GM23248 (cell line): ENCODE measurements around the gene NEBL. TPM values are rescaled to one million over a fixed set of nuclear protein-coding genes. Genes with fewer than 3 reads are reported as not detected.

ENCODE experiments used
- DNase-seq: peaks from one replicate; pipeline ENCODE4 v3.0.0-alpha.2; 2015
- H2AFZ ChIP-seq: fragments of 200-600 bp; sonication (generic); 2 replicates; pipeline ENCODE4 v1.6.1; 2016; ENCODE audit warnings: antibody characterized with exemption
- H3F3A ChIP-seq: fragments of 200-600 bp; sonication (generic); 2 replicates; pipeline ENCODE4 v1.6.1; 2016; ENCODE audit warnings: mild to moderate bottlenecking, antibody characterized with exemption, mixed run types; ENCODE audit not compliant: insufficient read depth
- H3K27ac ChIP-seq: fragments of 200-600 bp; sonication (generic); 2 replicates; pipeline ENCODE4 v1.5.1; 2016; ENCODE audit warnings: mild to moderate bottlenecking
- H3K27me3 ChIP-seq: fragments of 200-600 bp; sonication (generic); replicated peaks from 2 replicates; pipeline ENCODE4 v1.6.1; 2016; ENCODE audit warnings: mild to moderate bottlenecking; ENCODE audit not compliant: insufficient read depth
- H3K36me3 ChIP-seq: fragments of 200-600 bp; sonication (generic); 2 replicates; pipeline ENCODE4 v1.6.1; 2016; ENCODE audit warnings: low read depth, mild to moderate bottlenecking
- H3K4me1 ChIP-seq: fragments of 200-600 bp; sonication (generic); 2 replicates; pipeline ENCODE4 v1.6.1; 2016; ENCODE audit warnings: mild to moderate bottlenecking; ENCODE audit not compliant: insufficient read depth
- H3K4me2 ChIP-seq: fragments of 200-600 bp; sonication (generic); one replicate; pipeline ENCODE4 v1.6.1; 2016; ENCODE audit warnings: mild to moderate bottlenecking; ENCODE audit not compliant: unreplicated experiment
- H3K4me3 ChIP-seq: fragments of 200-600 bp; sonication (generic); 2 replicates; pipeline ENCODE4 v1.5.1; 2016; ENCODE audit warnings: mild to moderate bottlenecking
- H3K79me2 ChIP-seq: fragments of 200-600 bp; sonication (generic); 2 replicates; pipeline ENCODE4 v1.6.1; 2016; ENCODE audit warnings: mild to moderate bottlenecking; ENCODE audit not compliant: insufficient read depth
- H3K9ac ChIP-seq: fragments of 200-600 bp; sonication (generic); 2 replicates; pipeline ENCODE4 v1.6.1; 2016; ENCODE audit warnings: mild to moderate bottlenecking
- H3K9me2 ChIP-seq: fragments of 200-600 bp; sonication (generic); 2 replicates; pipeline ENCODE4 v1.6.1; 2016; ENCODE audit warnings: mixed run types, mild to moderate bottlenecking, moderate library complexity; ENCODE audit not compliant: insufficient read depth
- H3K9me3 ChIP-seq: fragments of 200-600 bp; sonication (generic); one replicate; pipeline ENCODE4 v1.6.1; 2017; ENCODE audit warnings: low read depth
- H4K20me1 ChIP-seq: fragments of 200-600 bp; sonication (generic); 2 replicates; pipeline ENCODE4 v1.6.0; 2016; ENCODE audit not compliant: insufficient read depth
- EZH2 ChIP-seq: fragments of 200-600 bp; sonication (generic); IDR thresholded peaks from 2 replicates; pipeline ENCODE4 v1.6.1; 2018; ENCODE audit warnings: antibody characterized with exemption, mild to moderate bottlenecking; ENCODE audit not compliant: insufficient read depth, poor library complexity, severe bottlenecking
- EZH2phosphoT487 ChIP-seq: fragments of 200-600 bp; sonication (generic); IDR thresholded peaks from 2 replicates; pipeline ENCODE4 v1.6.1; 2018; ENCODE audit warnings: antibody characterized with exemption, moderate library complexity, mild to moderate bottlenecking, low read depth; ENCODE audit not compliant: insufficient read depth
- WGBS, 2 experiments: methylation state at CpG; one replicate each; pipeline ENCODE4 v1.1.6; 2015 to 2017; ENCODE audit warnings: low lambda C conversion rate in 2 of 2, low coverage in 1 of 2; ENCODE audit errors: missing lambda C conversion rate in 2 of 2; 5-methylcytosine and 5-hydroxymethylcytosine counted together
- in situ Hi-C: fragments of 300-500 bp; cut with MboI; formaldehyde crosslinking; loops from 2 replicates; pipeline ENCODE4 v1.15.0; 2020
- polyA plus RNA-seq: library from polyadenylated mRNA; unstranded; fragments of >200 nt; fragmentation: Nextera tagmentation; extraction: Ambion mirVana; gene quantifications from 2 replicates; pipeline ENCODE4 v1.2.1, GENCODE V29; 2016
- total RNA-seq: library from RNA; depleted of rRNA; stranded (reverse); fragments of >200 nt; shearing (Covaris generic); gene quantifications from 2 replicates; pipeline ENCODE4 v1.2.3, GENCODE V29; 2014

Gene NEBL
- total and polyA plus RNA-seq, 2 experiments from 2014 or later: not detected

- Histone ChIP-seq H3F3A (no peaks in the 10 kb centered on the region), H3K4me1 (no peaks in the 10 kb centered on the region), H3K9ac (no peak overlapping the region), H3K4me2 (no peak overlapping the region), H3K4me3 (no peak overlapping the region), H2AFZ (no peak overlapping the region), H3K36me3 (no peaks in the 10 kb centered on the region), H3K9me3 (no peaks in the 10 kb centered on the region), H4K20me1 (no peaks in the 10 kb centered on the region), H3K79me2 (no peaks in the 10 kb centered on the region), H3K27me3 (no peaks in the 10 kb centered on the region), H3K27ac (no peak overlapping the region), H3K9me2 (no peaks in the 10 kb centered on the region)
- no peak for TF ChIP-seq EZH2
- no peak for TF ChIP-seq EZH2phosphoT487
- WGBS, 2 experiments: 65 to 66% methylated on average over 7 of the region's 7 CpGs
- DNase-seq: peak; percentile 5
- in situ Hi-C loops: no loop called here
These were observed 18.8 kb downstream of the NEBL start for GRCh38 chr10:20877986-20878983.

- Histone ChIP-seq H3K4me2 (no peak overlapping the region), H3K9me2 (no peaks in the 10 kb centered on the region), H3K9me3 (no peaks in the 10 kb centered on the region), H3K79me2 (no peaks in the 10 kb centered on the region), H3K27ac (no peak overlapping the region), H3K27me3 (no peaks in the 10 kb centered on the region), H3K36me3 (no peaks in the 10 kb centered on the region), H4K20me1 (no peaks in the 10 kb centered on the region), H3K4me3 (no peak overlapping the region), H3K9ac (no peak overlapping the region), H2AFZ (no peak overlapping the region), H3K4me1 (no peaks in the 10 kb centered on the region), H3F3A (no peaks in the 10 kb centered on the region)
- 71 to 72% methylated on average over 7 of the region's 7 CpGs for WGBS, 2 experiments
- in situ Hi-C loops: no loop called here
- no peak for DNase-seq
- TF ChIP-seq EZH2: no peak
- no peak for TF ChIP-seq EZH2phosphoT487
These were observed 19.6 kb downstream of the NEBL start for GRCh38 chr10:20877554-20877953.

GRCh38 chr10:20874261-20874660, 22.9 kb downstream of the NEBL start:
- H3K9me3 ChIP-seq: no peaks in the 10 kb centered on the region
- WGBS, 2 experiments: 40 to 50% methylated on average over 2 of the region's 2 CpGs
- no peaks in the 10 kb centered on the region for H3K79me2 ChIP-seq
- H3K27me3 ChIP-seq: no peaks in the 10 kb centered on the region
- H3K4me3 ChIP-seq: no peak overlapping the region
- no peak overlapping the region for H3K9ac ChIP-seq
- in situ Hi-C loops: no loop called here
- no peak overlapping the region for H2AFZ ChIP-seq
- no peaks in the 10 kb centered on the region for H3F3A ChIP-seq
- DNase-seq: no peak
- no peak overlapping the region for H3K27ac ChIP-seq
- no peaks in the 10 kb centered on the region for H4K20me1 ChIP-seq
- TF ChIP-seq EZH2 (no peak), EZH2phosphoT487 (no peak)
- H3K9me2 ChIP-seq: no peaks in the 10 kb centered on the region
- H3K4me1 ChIP-seq: no peaks in the 10 kb centered on the region
- H3K4me2 ChIP-seq: no peak overlapping the region
- H3K36me3 ChIP-seq: no peaks in the 10 kb centered on the region

- in situ Hi-C loops: no loop called here
- H3K4me1 ChIP-seq: no peaks in the 10 kb centered on the region
These were observed 25.1 kb downstream of the NEBL start for GRCh38 chr10:20871970-20872369.

More at GRCh38 chr10:20871970-20872369, 25.1 kb downstream of the NEBL start:
- no peaks in the 10 kb centered on the region for H3K36me3 ChIP-seq
- no peaks in the 10 kb centered on the region for H3K9me3 ChIP-seq
- no peak overlapping the region for H3K9ac ChIP-seq
- no peak overlapping the region for H2AFZ ChIP-seq
- H3K9me2 ChIP-seq: no peaks in the 10 kb centered on the region
- 56 to 61% methylated on average over 7 of the region's 7 CpGs for WGBS, 2 experiments
- H4K20me1 ChIP-seq: no peaks in the 10 kb centered on the region
- H3K79me2 ChIP-seq: no peaks in the 10 kb centered on the region
- no peak overlapping the region for H3K4me3 ChIP-seq
- TF ChIP-seq EZH2phosphoT487 (no peak), EZH2 (no peak)
- no peak for DNase-seq
- no peaks in the 10 kb centered on the region for H3K27me3 ChIP-seq
- no peaks in the 10 kb centered on the region for H3F3A ChIP-seq
- H3K4me2 ChIP-seq: no peak overlapping the region
- no peak overlapping the region for H3K27ac ChIP-seq
